GM21360 (cell line): ENCODE data around the gene NEU2.

Experiments
- ATAC-seq: cut with Tn5 transposase; IDR thresholded peaks from one replicate; pipeline ENCODE4 v1.9.1; 2021; ENCODE audit warnings: mild to moderate bottlenecking, moderate library complexity; ENCODE audit not compliant: unreplicated experiment

The NEU2 gene

GRCh38 chr2:233075141-233075965, 42.9 kb downstream of the NEU2 start:
- peak; percentile 25 for ATAC-seq

DNA sequence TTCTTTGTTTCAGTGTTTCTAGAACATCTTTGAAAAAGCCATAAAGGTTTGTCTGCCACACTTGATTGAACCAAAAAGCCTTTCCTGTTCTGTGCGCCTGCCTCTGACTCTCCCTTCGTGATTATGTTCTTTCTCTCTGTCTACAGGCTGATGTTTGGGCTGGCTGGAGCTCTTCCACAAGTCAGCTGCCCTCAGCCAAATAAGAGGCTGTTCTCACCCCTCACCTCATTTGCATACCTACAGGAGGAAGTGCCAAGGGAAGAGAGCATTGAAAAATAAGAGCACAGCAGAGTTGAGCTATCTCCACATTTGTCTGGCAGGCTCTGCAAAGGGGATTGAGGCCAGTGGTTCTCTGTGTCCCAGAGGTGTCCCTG, 43.5 kb downstream of the NEU2 start:
- peak; percentile 47 for ATAC-seq

DNA sequence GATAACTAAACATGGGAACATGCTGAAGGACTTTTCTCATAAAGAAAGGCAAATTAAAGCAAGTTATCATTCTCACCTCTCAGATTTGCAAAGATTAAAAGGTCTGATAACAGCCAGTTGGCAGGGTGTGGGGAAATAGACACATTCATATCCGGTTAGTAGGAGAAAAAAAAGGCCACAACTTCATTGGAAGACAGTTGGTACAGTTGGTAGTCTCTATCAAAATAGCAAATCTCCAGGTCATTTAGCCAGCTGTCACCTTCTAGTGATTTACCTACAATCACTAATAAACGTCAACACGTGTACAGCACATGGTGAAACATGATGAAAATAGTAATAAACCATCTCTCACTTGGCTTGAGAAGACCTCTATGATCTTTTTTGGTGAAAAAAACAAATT, 44.3 kb downstream of the NEU2 start:
- ATAC-seq: no peak

- ATAC-seq: no peak
These were observed 47.0 kb downstream of the NEU2 start for GRCh38 chr2:233079473-233079877.

GRCh38 chr2:233079953-233080835, 47.7 kb downstream of the NEU2 start:
- no peak for ATAC-seq

DNA sequence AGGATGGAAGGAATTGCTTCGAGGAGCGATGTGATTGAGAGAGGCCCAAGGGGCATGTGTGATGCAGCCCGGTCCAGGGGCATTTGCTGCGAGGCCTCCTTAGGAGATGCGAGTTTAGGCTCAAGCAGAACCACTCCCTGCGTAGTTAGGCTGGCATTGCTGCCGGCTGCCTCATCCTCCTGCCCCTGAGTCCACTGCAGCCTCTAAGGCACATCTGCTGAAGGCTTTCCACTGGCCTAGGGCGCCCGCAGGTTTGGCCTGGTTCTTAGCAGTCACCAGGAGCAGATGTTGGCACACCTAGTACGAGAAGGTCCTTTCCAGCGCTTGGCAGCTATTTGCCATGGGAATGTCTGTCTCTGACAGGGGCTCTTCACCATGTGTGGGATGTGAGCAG, 48.4 kb downstream of the NEU2 start:
- no peak for ATAC-seq

- no peak for ATAC-seq
These were observed 48.8 kb downstream of the NEU2 start for GRCh38 chr2:233081232-233081730.

DNA sequence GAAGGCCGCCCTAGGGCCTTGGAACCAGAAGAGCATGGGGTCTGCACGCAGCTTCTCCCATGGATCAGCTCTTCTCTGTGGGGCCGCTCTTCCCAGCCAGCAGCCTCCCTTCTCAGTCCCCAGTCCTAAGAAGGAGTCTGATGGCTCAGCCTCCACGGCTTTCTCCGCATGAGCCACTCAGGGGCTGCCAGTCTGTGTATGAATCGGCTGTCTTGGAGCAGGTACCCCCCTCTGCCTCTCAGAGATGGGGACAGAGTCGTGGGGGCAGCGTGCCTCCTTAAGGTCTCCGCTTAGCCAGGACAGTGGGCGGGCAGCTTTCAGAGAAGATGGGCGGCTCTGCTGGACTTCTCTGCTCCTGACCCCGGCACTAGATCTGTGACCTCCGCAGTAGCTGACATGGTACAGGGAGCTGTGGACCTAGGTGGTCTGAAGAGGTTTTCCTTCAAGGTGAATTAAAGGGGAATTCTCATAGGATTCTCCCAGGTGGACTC, 49.3 kb downstream of the NEU2 start:
- ATAC-seq: peak; percentile 3

DNA sequence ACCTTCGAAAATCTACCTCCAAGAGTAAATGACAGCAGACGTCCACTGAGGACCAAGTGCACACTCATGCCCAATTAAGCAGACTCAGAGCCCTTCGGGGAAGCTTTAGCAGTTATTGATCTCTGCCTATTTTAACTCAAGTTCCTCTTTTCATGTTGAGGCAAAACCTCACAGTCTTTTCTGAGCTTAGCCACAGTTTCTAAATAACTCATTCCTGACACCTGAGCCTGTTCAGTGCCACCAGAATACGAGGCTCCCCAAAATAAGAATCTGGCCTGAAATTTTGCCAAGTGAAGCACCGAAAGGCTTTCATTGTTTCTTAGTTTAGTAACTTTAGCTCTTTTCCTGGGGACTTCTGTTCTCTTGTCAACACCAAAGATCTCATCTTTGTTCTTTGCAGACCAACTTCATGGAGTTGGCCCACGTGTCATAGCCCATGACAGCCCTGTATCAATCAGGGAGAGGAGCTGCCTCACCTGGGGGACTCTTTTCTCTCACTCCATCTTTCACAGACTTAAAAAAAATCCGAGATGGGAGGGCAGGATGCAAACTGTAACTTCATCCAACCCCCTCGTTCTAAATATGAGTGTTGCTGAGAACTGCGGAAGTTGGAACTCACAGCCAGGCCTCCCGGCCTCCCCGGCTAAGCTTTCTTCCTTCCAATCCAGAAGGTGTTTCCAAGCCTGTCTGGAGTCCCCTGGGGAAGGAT, 49.9 kb downstream of the NEU2 start:
- ATAC-seq: peak; percentile 44

GRCh38 chr2:233082931-233083755, 50.7 kb downstream of the NEU2 start:
- ATAC-seq: no peak

GRCh38 chr2:233083782-233084181, 51.3 kb downstream of the NEU2 start:
- no peak for ATAC-seq

DNA sequence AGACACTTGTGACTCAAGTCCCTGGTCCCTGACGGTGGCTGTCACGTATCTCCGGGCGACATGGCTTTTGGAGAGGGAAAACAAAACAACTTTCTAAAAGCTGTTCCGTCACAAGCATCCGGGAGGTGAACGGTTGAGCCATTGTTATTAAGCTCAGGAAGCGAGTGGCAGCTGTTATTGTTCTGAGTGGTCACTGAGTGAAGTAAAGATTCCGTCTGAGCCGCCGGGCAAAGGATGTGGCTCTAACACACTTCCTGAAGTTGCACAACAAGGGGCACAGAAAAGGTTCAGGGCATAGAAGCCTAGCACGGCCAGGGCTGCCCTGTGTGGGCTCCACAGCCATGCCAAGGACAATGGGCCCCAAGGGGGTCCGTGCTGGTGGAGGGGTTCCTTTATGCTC, 52.0 kb downstream of the NEU2 start:
- ATAC-seq: no peak
